Panc1 (cell line): ENCODE data around the gene TEX12. TPM values are rescaled to one million over a fixed set of nuclear protein-coding genes. Genes with fewer than 3 reads are reported as not detected.

Experiments
- ATAC-seq: fragments of 200-7000 bp; cut with Tn5 transposase; 2 replicates; pipeline ENCODE4 v1.9.1; 2020; ENCODE audit warnings: mild to moderate bottlenecking, moderate library complexity
- BruUV-seq: library from RNA; stranded (reverse); fragments of 400-500 nt; replicated peaks from 2 replicates; lab custom pipeline; 2021; lab: Mats Ljungman, UMichigan
- CTCF ChIA-PET: fragments of 300-600 bp; sonication (Branson Sonifier 250); formaldehyde crosslinking; loops from one replicate; lab custom pipeline; 2022; ENCODE audit warnings: antibody characterized with exemption; lab: Charles Lee
- POLR2A ChIA-PET: fragments of 300-600 bp; sonication (Branson Sonifier 250); formaldehyde crosslinking; loops from one replicate; lab custom pipeline; 2022; ENCODE audit warnings: antibody characterized with exemption; lab: Charles Lee
- DNase-seq: peaks from one replicate; pipeline ENCODE4 v3.0.0-alpha.2; 2010; ENCODE audit warnings: low read depth, low spot score
- H3K27ac ChIP-seq: 2 replicates; pipeline ENCODE4 v1.5.1; 2011; ENCODE audit warnings: mild to moderate bottlenecking, low read length, inconsistent platforms
- H3K27me3 ChIP-seq: fragments of 200-500 bp; sonication (Bioruptor generic); 2 replicates; pipeline ENCODE4 v1.6.0; 2014; ENCODE audit warnings: low read length, inconsistent platforms; ENCODE audit not compliant: control insufficient read depth, insufficient read depth
- H3K36me3 ChIP-seq: fragments of 200-500 bp; sonication (Bioruptor generic); 2 replicates; pipeline ENCODE4 v1.5.1; 2014; ENCODE audit warnings: inconsistent platforms, mild to moderate bottlenecking, low read length, moderate library complexity; ENCODE audit not compliant: control insufficient read depth, insufficient read depth
- H3K4me1 ChIP-seq: 2 replicates; pipeline ENCODE4 v1.5.1; 2011; ENCODE audit warnings: inconsistent platforms, mild to moderate bottlenecking, low read length, moderate library complexity; ENCODE audit not compliant: control insufficient read depth, insufficient read depth
- H3K4me3 ChIP-seq, 2 experiments: 2 replicates each; pipeline ENCODE4 v1.5.1; 2011 to 2012; ENCODE audit warnings: low read depth in 2 of 2, low read length in 2 of 2, mild to moderate bottlenecking in 2 of 2, inconsistent platforms in 1 of 2, moderate library complexity in 1 of 2
- H3K9me3 ChIP-seq: fragments of 200-500 bp; sonication (Bioruptor generic); 2 replicates; pipeline ENCODE4 v1.5.1; 2014; ENCODE audit warnings: low read depth, mild to moderate bottlenecking, inconsistent platforms, low read length, moderate library complexity; ENCODE audit not compliant: control insufficient read depth, insufficient read depth
- CTCF ChIP-seq: fragments of 450-650 bp; IDR thresholded peaks from 2 replicates; pipeline ENCODE4 v1.5.1; 2017; ENCODE audit warnings: mild to moderate bottlenecking
- POLR2AphosphoS5 ChIP-seq: IDR thresholded peaks from 2 replicates; pipeline ENCODE4 v1.6.1; 2012; ENCODE audit warnings: mild to moderate bottlenecking, low read depth, low read length, moderate library complexity
- REST ChIP-seq, 2 experiments: IDR thresholded peaks; 2 replicates each; pipeline ENCODE4 v1.6.1; 2011 to 2012; ENCODE audit warnings: low read depth in 2 of 2, control low read depth in 1 of 2, low read length in 1 of 2, mild to moderate bottlenecking in 1 of 2, moderate library complexity in 1 of 2; ENCODE audit not compliant: insufficient read depth in 1 of 2
- SIN3A ChIP-seq: IDR thresholded peaks from 2 replicates; pipeline ENCODE4 v1.6.1; 2012; ENCODE audit warnings: low read depth, mild to moderate bottlenecking, low read length, moderate library complexity, borderline replicate concordance; ENCODE audit not compliant: insufficient read depth
- TCF7L2 ChIP-seq: IDR thresholded peaks from 2 replicates; pipeline ENCODE4 v1.6.1; 2011; ENCODE audit warnings: mild to moderate bottlenecking, low read depth, low read length, inconsistent platforms
- in situ Hi-C: cut with HindIII; loops from 2 replicates; pipeline ENCODE4 v1.10.0; 2016; ENCODE audit warnings: low sequenced_read_pairs, low pct_unique_long_range_greater_than_20kb
- intact Hi-C: fragments of 100-400 bp; cut with micrococcal nuclease; formaldehyde crosslinking; loops from one replicate; pipeline ENCODE4 v1.10.0; 2022; ENCODE audit not compliant: unreplicated experiment
- total RNA-seq: library from RNA; stranded (reverse); gene quantifications from one replicate; pipeline ENCODE4 v1.2.1, GENCODE V29; 2021; ENCODE audit not compliant: unreplicated experiment

TEX12 gene
- total RNA-seq, 1 experiment from 2014 or later: 0.23 TPM

GRCh38 chr11:112215621-112216020 is 48.4 kb downstream of the TEX12 start:
- DNase-seq (no peak), ATAC-seq (no peak)
- POLR2A ChIA-PET: no interaction called here
- H3K27me3 ChIP-seq: no peaks in the 10 kb centered on the region
- in situ Hi-C loops (no loop called here), intact Hi-C loops (no loop called here)
- H3K9me3 ChIP-seq: no peaks in the 10 kb centered on the region
- CTCF ChIA-PET: no interaction called here
- no peaks in the 10 kb centered on the region for H3K4me1 ChIP-seq
- TF ChIP-seq REST (IDR thresholded peaks at IDR 0.05; ENCODE audit: insufficient read depth in 1 of 2, low read depth in 2 of 2, low read length in 1 of 2): no peak
- TF ChIP-seq CTCF: no peak
- no peak for TF ChIP-seq SIN3A
- TF ChIP-seq POLR2AphosphoS5: no peak
- TF ChIP-seq TCF7L2: no peak
- no peak overlapping the region for H3K27ac ChIP-seq
- no peak overlapping the region for H3K4me3 ChIP-seq
- no TSS peak for BruUV-seq
- no peaks in the 10 kb centered on the region for H3K36me3 ChIP-seq

GRCh38 chr11:112216561-112217105 is 49.5 kb downstream of the TEX12 start:
- Histone ChIP-seq H3K4me1 (0 out of 2 replicates have a peak, but pooled peaks cover 4% of the 10 kb centered on the region), H3K9me3 (no peaks in the 10 kb centered on the region), H3K4me3 (no peak overlapping the region), H3K36me3 (no peaks in the 10 kb centered on the region), H3K27ac (no peak overlapping the region), H3K27me3 (no peaks in the 10 kb centered on the region)
- in situ Hi-C loops (no loop called here), intact Hi-C loops (no loop called here)
- TF ChIP-seq REST (IDR thresholded peaks at IDR 0.05; ENCODE audit: insufficient read depth in 1 of 2, low read depth in 2 of 2, low read length in 1 of 2) (no peak), CTCF (no peak), TCF7L2 (no peak), SIN3A (no peak), POLR2AphosphoS5 (no peak)
- DNase-seq: no peak
- ATAC-seq: no peak
- BruUV-seq: no TSS peak
- POLR2A ChIA-PET: no interaction called here
- CTCF ChIA-PET: no interaction called here
